Common myeloid progenitor, CD34-positive (primary cell): ENCODE measurements around the gene PRICKLE4.

Experiments
- CTCF ChIA-PET: fragments of 350-600 bp; sonication (Branson Sonifier 250); formaldehyde crosslinking; loops from one replicate; lab custom pipeline; 2021; ENCODE audit warnings: antibody characterized with exemption; lab: Charles Lee
- POLR2A ChIA-PET: fragments of 350-600 bp; sonication (Branson Sonifier 250); formaldehyde crosslinking; loops from one replicate; lab custom pipeline; 2021; ENCODE audit warnings: antibody characterized with exemption; lab: Charles Lee
- DNase-seq, 3 donors: peaks; one replicate each; pipeline versions ENCODE4 v3.0.0 to v3.0.0-alpha.2; 2013
- H3K27ac ChIP-seq, 2 experiments: 1 replicate in 1 of 2; 2 replicates in 1 of 2; pipeline ENCODE4 v1.7.0; 2013; ENCODE audit warnings: inconsistent platforms in 2 of 2, low read length in 2 of 2, mild to moderate bottlenecking in 2 of 2, low read depth in 1 of 2, moderate library complexity in 1 of 2; ENCODE audit not compliant: severe bottlenecking in 2 of 2, insufficient read depth in 1 of 2, poor library complexity in 1 of 2
- H3K27me3 ChIP-seq, 5 experiments: replicated peaks in 2 of 5; 1 replicate in 3 of 5; 2 replicates in 2 of 5; pipeline versions ENCODE4 v1.6.1 to v1.7.0; 2013; ENCODE audit warnings: low read length in 4 of 5, mild to moderate bottlenecking in 2 of 5, moderate library complexity in 2 of 5, inconsistent platforms in 1 of 5; ENCODE audit not compliant: insufficient read depth in 5 of 5, control insufficient read depth in 4 of 5
- H3K36me3 ChIP-seq, 4 experiments: 1 replicate in 2 of 4; 2 replicates in 2 of 4; pipeline versions ENCODE4 v1.6.1 to v1.7.0; 2013; ENCODE audit warnings: low read length in 3 of 4, control low read depth in 1 of 4, mild to moderate bottlenecking in 1 of 4; ENCODE audit not compliant: control insufficient read depth in 4 of 4, insufficient read depth in 4 of 4
- H3K4me1 ChIP-seq, 4 experiments: 1 replicate in 3 of 4; 2 replicates in 1 of 4; pipeline versions ENCODE4 v1.6.1 to v1.7.1; 2013; ENCODE audit warnings: low read length in 3 of 4, mild to moderate bottlenecking in 3 of 4, control low read depth in 1 of 4, inconsistent platforms in 1 of 4, moderate library complexity in 1 of 4; ENCODE audit not compliant: control insufficient read depth in 4 of 4, insufficient read depth in 4 of 4; ENCODE audit errors: control extremely low read depth in 1 of 4
- H3K4me3 ChIP-seq, 7 experiments: 1 replicate in 4 of 7; 2 replicates in 3 of 7; pipeline versions ENCODE4 v1.5.1 to v1.7.0; 2013; ENCODE audit warnings: mild to moderate bottlenecking in 7 of 7, low read length in 6 of 7, moderate library complexity in 6 of 7, inconsistent platforms in 2 of 7, low read depth in 2 of 7, control low read depth in 1 of 7; ENCODE audit not compliant: insufficient read depth in 4 of 7, control insufficient read depth in 1 of 7; ENCODE audit errors: extremely low read depth in 1 of 7
- H3K9me3 ChIP-seq, 5 experiments: 1 replicate in 4 of 5; 2 replicates in 1 of 5; pipeline versions ENCODE4 v1.6.1 to v1.7.1; 2013; ENCODE audit warnings: low read length in 4 of 5, mild to moderate bottlenecking in 2 of 5, inconsistent platforms in 1 of 5, low read depth in 1 of 5, moderate library complexity in 1 of 5; ENCODE audit not compliant: control insufficient read depth in 4 of 5, insufficient read depth in 2 of 5; ENCODE audit errors: control extremely low read depth in 1 of 5
- WGBS: methylation state at CpG from one replicate; pipeline ENCODE4 v1.1.5; 2013; ENCODE audit not compliant: insufficient coverage; 5-methylcytosine and 5-hydroxymethylcytosine counted together

PRICKLE4 gene

DNA sequence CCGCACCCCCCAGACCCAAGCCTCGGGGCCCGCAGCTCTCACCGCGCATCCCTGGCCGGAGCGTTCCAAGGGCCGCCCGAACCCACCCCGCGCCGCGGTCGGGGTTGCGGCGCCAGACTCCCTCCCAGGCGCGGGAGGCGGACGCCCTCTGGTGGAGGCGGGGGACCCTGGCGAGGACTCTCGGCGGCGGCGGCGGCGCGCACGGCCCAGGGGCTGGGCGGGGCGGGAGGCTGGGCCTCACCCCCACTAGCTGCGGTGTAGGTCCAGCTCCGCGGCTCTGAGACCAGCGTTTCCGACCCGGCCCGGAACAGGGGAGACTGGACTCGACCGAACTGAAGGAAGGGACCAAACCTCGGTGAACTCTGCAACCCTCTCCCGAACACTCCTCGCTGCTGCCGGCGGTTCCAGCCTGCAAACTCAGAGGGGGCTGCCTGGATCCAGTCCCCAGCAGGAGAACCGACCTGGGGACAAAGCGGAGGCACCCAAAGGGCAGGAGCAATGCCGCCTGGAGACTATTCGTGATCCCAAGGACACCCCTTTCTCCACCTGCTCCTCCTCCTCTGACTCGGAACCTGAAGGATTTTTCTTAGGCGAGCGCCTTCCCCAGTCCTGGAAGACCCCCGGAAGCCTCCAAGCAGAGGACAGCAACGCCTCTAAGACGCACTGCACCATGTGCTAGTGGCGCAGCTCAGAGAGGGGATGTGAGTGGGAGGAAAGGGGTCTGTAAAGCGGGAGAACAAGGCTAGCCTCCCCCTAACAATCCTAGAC is 6.1 kb downstream of the PRICKLE4 start:
- Histone ChIP-seq H3K4me1 (peaks cover 2 to 40% (median 20%) of the 10 kb centered on the region in 4 experiments), H3K27ac (peak overlapping the region; percentile 93 to 99), H3K27me3 (no peaks in the 10 kb centered on the region), H3K4me3 (peak overlapping the region; percentile 92 to 100 (median 97)), H3K36me3 (peaks cover 8 to 26% (median 18%) of the 10 kb centered on the region in 4 experiments), H3K9me3 (no peaks in the 10 kb centered on the region)
- peak; percentile 69 to 84 (median 82) for DNase-seq
- under 1% methylated on average over 48 of the region's 58 CpGs for WGBS
- POLR2A ChIA-PET, result interaction anchor here (1.3 to 1.8 kb wide), 3 partner anchors 18 to 264 kb away, joined by 3 to 7 read pairs (median 5); partner anchors contain the start of genes BYSL and TAF8
- CTCF ChIA-PET, result interaction anchor here (0.8 to 7.2 kb wide), 33 partner anchors 9 to 428 kb away, joined by 3 to 58 read pairs (median 4); partner anchors contain the start of genes BYSL and MED20

DNA sequence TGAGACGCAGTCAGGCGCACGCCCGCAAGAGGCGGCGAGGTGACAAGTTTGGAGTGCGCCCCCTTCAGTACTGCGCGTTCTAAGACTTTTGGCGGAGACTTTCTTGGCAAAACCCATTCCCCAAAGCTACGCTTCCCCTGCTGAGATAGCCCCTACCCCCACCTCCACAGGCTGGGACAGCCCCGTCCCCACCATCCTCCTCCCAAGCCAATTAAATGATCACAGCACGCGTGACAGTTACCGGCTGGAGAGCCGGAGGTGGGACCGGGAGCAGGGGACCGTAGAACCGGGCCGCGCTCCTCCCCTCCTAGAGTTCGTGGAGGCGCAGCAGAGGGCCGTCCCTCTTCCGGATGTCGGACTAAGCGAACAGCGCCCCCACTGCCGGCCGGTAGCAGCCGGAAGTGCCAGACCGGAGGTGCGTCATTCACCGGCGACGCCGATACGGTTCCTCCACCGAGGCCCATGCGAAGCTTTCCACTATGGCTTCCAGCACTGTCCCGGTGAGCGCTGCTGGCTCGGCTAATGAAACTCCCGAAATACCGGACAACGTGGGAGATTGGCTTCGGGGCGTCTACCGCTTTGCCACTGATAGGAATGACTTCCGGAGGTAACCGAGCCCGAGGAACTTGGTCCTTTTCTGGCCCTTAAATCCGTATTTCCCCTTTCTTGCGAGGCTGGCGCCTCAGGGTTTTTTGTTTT is 6.8 kb downstream of the PRICKLE4 start, which contains the start of gene TOMM6:
Gene TOMM6 (plus strand): TSS at position 476 of the 699 bp plus-strand sequence. CDS start 4 bp downstream, at position 480.
- ChIA-PET CTCF (interaction anchor here (0.8 to 7.2 kb wide), 31 partner anchors 9 to 428 kb away, joined by 3 to 58 read pairs (median 4); partner anchors contain the start of genes BYSL, MED20 and TAF8), POLR2A (interaction anchor here (0.6 to 1.8 kb wide), 4 partner anchors 19 to 263 kb away, joined by 3 to 7 read pairs (median 4); partner anchors contain the start of genes BYSL and TAF8)
- peak within 1 kb of the TSS; percentile 92 to 100 (median 97) for H3K4me3 ChIP-seq
- WGBS, result 0% methylated on average over 54 of the region's 55 CpGs
- no peaks in the 10 kb centered on the region for H3K9me3 ChIP-seq
- H3K36me3 ChIP-seq, result peaks cover 11 to 33% (median 22%) of the 10 kb centered on the region in 4 experiments
- peak; percentile 96 to 97 (median 97) for DNase-seq
- peak within 1 kb of the TSS; percentile 93 to 99 for H3K27ac ChIP-seq
- peaks cover 0 to 38% (median 20%) of the 10 kb centered on the region in 4 experiments for H3K4me1 ChIP-seq
- no peaks in the 10 kb centered on the region for H3K27me3 ChIP-seq

DNA sequence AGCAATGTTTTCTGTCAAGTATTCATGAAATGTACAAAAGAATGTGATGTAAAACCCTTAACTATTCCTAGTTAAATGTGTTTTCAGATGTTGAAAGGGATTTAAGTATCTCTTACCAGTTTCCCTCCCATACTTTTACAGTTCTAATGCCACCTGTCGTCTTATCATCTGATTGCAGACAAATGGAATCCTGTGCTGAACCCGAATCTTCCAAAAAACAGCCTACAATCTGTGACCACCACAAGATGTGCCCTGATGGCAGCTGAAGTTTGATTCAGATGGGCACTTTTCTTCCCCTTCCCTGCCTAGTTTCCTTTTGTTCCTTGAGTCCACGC is 8.8 kb downstream of the PRICKLE4 start:
- Histone ChIP-seq H3K4me1 (peaks cover 0 to 35% (median 20%) of the 10 kb centered on the region in 4 experiments), H3K27ac (no peak overlapping the region), H3K27me3 (no peaks in the 10 kb centered on the region), H3K4me3 (no peak overlapping the region), H3K36me3 (peaks cover 11 to 43% (median 24%) of the 10 kb centered on the region in 4 experiments), H3K9me3 (no peaks in the 10 kb centered on the region)
- ChIA-PET CTCF (interaction anchor here (0.7 to 1.5 kb wide), 3 partner anchors 8 to 255 kb away, joined by 3 to 5 read pairs (median 4); partner anchors contain the start of gene PRICKLE4), POLR2A (interaction anchor here (0.6 kb wide), 1 partner anchor 106 kb away, joined by 3 read pairs; the partner anchor contains the start of gene USP49)
- no peak for DNase-seq
- 88% methylated on average over 2 of the region's 3 CpGs for WGBS

DNA sequence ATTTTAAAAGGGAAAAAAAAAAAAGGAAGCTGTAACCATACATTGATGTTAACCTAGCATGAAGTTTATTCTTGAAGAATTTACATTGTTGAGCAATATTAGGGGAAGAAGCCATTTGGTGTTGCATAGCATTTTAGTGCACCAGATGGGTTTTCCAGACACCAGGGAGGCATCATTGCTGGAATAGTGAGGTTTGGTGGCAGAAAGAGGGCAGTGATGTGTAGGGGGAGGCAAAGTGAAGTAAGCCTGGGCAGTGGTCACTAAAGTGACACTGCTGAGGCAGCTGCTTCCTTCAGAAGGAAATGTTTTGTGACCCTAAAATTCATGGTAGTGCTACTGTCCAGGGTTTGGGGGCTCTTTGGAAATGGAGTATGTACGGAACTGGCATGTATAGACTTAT is 9.5 kb downstream of the PRICKLE4 start:
- Histone ChIP-seq H3K27me3 (no peaks in the 10 kb centered on the region), H3K9me3 (no peaks in the 10 kb centered on the region), H3K36me3 (peaks cover 11 to 46% (median 24%) of the 10 kb centered on the region in 4 experiments), H3K27ac (no peak overlapping the region), H3K4me3 (no peak overlapping the region), H3K4me1 (peaks cover 0 to 28% (median 17%) of the 10 kb centered on the region in 4 experiments)
- 100% methylated on average over 1 of the region's 1 CpG for WGBS
- ChIA-PET CTCF (interaction anchor here (0.7 to 1.5 kb wide), 3 partner anchors 9 to 254 kb away, joined by 3 to 5 read pairs (median 4); partner anchors contain the start of gene PRICKLE4), POLR2A (no interaction called here)
- no peak for DNase-seq

DNA sequence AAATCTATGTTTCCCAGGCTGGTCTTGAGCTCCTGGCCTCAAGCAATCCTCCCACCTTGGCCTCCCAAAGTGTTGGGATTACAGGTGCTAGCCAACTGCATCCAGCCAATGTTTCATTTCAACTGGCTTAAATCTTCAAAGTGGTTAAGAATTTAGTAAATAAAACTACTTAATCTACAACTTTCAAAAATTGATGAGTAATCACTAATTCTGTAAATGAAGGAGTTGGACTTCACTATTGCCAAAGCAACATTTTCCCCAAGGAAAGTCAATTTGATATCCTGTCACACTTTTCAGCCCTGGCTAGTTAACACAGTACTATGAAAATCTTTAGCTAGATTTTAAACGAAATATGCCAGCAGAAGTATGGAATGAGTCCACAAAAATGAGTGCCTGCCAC is 10.7 kb downstream of the PRICKLE4 start:
- H3K4me3 ChIP-seq, result no peak overlapping the region
- peaks cover 0 to 17% (median 11%) of the 10 kb centered on the region in 4 experiments for H3K4me1 ChIP-seq
- no peaks in the 10 kb centered on the region for H3K27me3 ChIP-seq
- no peak for DNase-seq
- H3K36me3 ChIP-seq, result peaks cover 12 to 59% (median 31%) of the 10 kb centered on the region in 4 experiments
- no peaks in the 10 kb centered on the region for H3K9me3 ChIP-seq
- no peak overlapping the region for H3K27ac ChIP-seq
- ChIA-PET POLR2A (interaction anchor here (0.5 kb wide), 1 partner anchor 65 kb away, joined by 4 read pairs; no protein-coding TSS in a partner anchor), CTCF (no interaction called here)
- WGBS, result 100% methylated on average over 1 of the region's 1 CpG

DNA sequence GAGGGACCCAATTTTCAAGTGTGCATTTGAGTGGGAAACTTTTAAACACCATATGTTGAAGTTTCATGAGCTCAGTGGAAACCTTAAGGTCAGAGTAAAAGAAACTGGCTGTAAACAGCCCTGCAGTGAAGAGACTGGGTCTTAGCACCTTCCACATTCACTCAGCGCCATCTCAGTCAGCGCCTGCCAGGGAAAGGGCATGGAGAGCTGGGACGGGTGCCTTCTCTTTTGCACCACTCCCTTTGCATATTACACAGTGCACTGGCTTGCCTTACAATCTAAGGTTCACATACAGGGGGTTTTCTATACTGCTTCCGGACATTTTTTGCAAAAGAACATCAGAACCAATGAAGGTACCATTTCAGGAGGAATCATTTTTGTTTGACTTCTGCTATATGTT is 11.4 kb downstream of the PRICKLE4 start:
- Histone ChIP-seq H3K4me3 (no peak overlapping the region), H3K4me1 (peaks cover 0 to 13% (median 6%) of the 10 kb centered on the region in 4 experiments), H3K27ac (peak overlapping the region in 1 of 2 experiments; percentile 1), H3K9me3 (no peaks in the 10 kb centered on the region), H3K36me3 (peaks cover 14 to 61% (median 35%) of the 10 kb centered on the region in 4 experiments), H3K27me3 (no peaks in the 10 kb centered on the region)
- POLR2A ChIA-PET, result interaction anchor here (0.5 kb wide), 1 partner anchor 64 kb away, joined by 4 read pairs; no protein-coding TSS in a partner anchor
- WGBS, result 100% methylated on average over 1 of the region's 4 CpGs
- CTCF ChIA-PET, result no interaction called here
- DNase-seq, result no peak
